ENCODE data around the gene CAPZA2. TPM values are rescaled to one million over a fixed set of nuclear protein-coding genes. Genes with fewer than 3 reads are reported as not detected.
"Not testable (repeated sequence)": the region's sequence is repeated elsewhere in the genome, so short reads cannot be mapped to it uniquely, and the experiment has no call there.

The CAPZA2 gene
- total RNA-seq, 1 donor from 2014 or later, result 147 TPM

- Mint-ChIP-seq H3K27ac (no peak overlapping the region), H3K27me3 (ENCODE audit: low read depth) (peaks cover 20% of the 10 kb centered on the region), H3K36me3 (ENCODE audit: low read depth) (no peaks in the 10 kb centered on the region), H3K4me3 (ENCODE audit: low read depth) (no peak overlapping the region), H3K9me3 (no peaks in the 10 kb centered on the region), H3K4me1 (ENCODE audit: low read depth) (peaks cover 2% of the 10 kb centered on the region)
- intact Hi-C loops (cut with micrococcal nuclease), result no loop called here
- no peak for DNase-seq (ENCODE audit: low spot score)
These were observed 71.1 kb downstream of the CAPZA2 start for GRCh38 chr7:116933465-116933864.

- H3K4me1 Mint-ChIP-seq (ENCODE audit: low read depth), result peaks cover 4% of the 10 kb centered on the region
- no peak overlapping the region for H3K27ac Mint-ChIP-seq
- peaks cover 22% of the 10 kb centered on the region for H3K27me3 Mint-ChIP-seq (ENCODE audit: low read depth)
- no peaks in the 10 kb centered on the region for H3K9me3 Mint-ChIP-seq
- no peak for DNase-seq (ENCODE audit: low spot score)
- intact Hi-C loops (cut with micrococcal nuclease), result no loop called here
- no peaks in the 10 kb centered on the region for H3K36me3 Mint-ChIP-seq (ENCODE audit: low read depth)
- no peak overlapping the region for H3K4me3 Mint-ChIP-seq (ENCODE audit: low read depth)
These were observed 72.2 kb downstream of the CAPZA2 start for GRCh38 chr7:116934580-116934979.

- DNase-seq (ENCODE audit: low spot score); H3K4me1 Mint-ChIP-seq (ENCODE audit: low read depth); intact Hi-C loops (cut with micrococcal nuclease); H3K4me3 Mint-ChIP-seq (ENCODE audit: low read depth); H3K27ac Mint-ChIP-seq; H3K9me3 Mint-ChIP-seq; H3K36me3 Mint-ChIP-seq (ENCODE audit: low read depth): not testable (repeated sequence)
- H3K27me3 Mint-ChIP-seq (ENCODE audit: low read depth), result peaks cover 25% of the 10 kb centered on the region
These were observed 74.5 kb downstream of the CAPZA2 start for GRCh38 chr7:116936844-116937243.

GRCh38 chr7:116938678-116939077 is 76.3 kb downstream of the CAPZA2 start:
- intact Hi-C loops (cut with micrococcal nuclease), result loop anchor here (1.0 kb wide), 1 partner anchor 17 kb away; no protein-coding TSS in a partner anchor
- Mint-ChIP-seq H3K9me3 (no peaks in the 10 kb centered on the region), H3K4me1 (ENCODE audit: low read depth) (peaks cover 3% of the 10 kb centered on the region), H3K27me3 (ENCODE audit: low read depth) (peaks cover 27% of the 10 kb centered on the region), H3K36me3 (ENCODE audit: low read depth) (no peaks in the 10 kb centered on the region), H3K4me3 (ENCODE audit: low read depth) (no peak overlapping the region), H3K27ac (no peak overlapping the region)
- DNase-seq (ENCODE audit: low spot score), result no peak

- H3K4me1 Mint-ChIP-seq (ENCODE audit: low read depth), result peaks cover 3% of the 10 kb centered on the region
- H3K27ac Mint-ChIP-seq, result no peak overlapping the region
- no peak for DNase-seq (ENCODE audit: low spot score)
- H3K4me3 Mint-ChIP-seq (ENCODE audit: low read depth), result no peak overlapping the region
- intact Hi-C loops (cut with micrococcal nuclease), result no loop called here
- peaks cover 29% of the 10 kb centered on the region for H3K27me3 Mint-ChIP-seq (ENCODE audit: low read depth)
- no peaks in the 10 kb centered on the region for H3K36me3 Mint-ChIP-seq (ENCODE audit: low read depth)
- no peaks in the 10 kb centered on the region for H3K9me3 Mint-ChIP-seq
These were observed 78.4 kb downstream of the CAPZA2 start for GRCh38 chr7:116940689-116941370.

GRCh38 chr7:116942504-116942903 is 80.1 kb downstream of the CAPZA2 start:
- peaks cover 31% of the 10 kb centered on the region for H3K27me3 Mint-ChIP-seq (ENCODE audit: low read depth)
- no peak overlapping the region for H3K27ac Mint-ChIP-seq
- no peak for DNase-seq (ENCODE audit: low spot score)
- H3K4me3 Mint-ChIP-seq (ENCODE audit: low read depth), result no peak overlapping the region
- no peaks in the 10 kb centered on the region for H3K36me3 Mint-ChIP-seq (ENCODE audit: low read depth)
- intact Hi-C loops (cut with micrococcal nuclease), result no loop called here
- no peaks in the 10 kb centered on the region for H3K9me3 Mint-ChIP-seq
- H3K4me1 Mint-ChIP-seq (ENCODE audit: low read depth), result peaks cover 3% of the 10 kb centered on the region

- Mint-ChIP-seq H3K4me3 (ENCODE audit: low read depth) (no peak overlapping the region), H3K27me3 (ENCODE audit: low read depth) (peaks cover 30% of the 10 kb centered on the region), H3K4me1 (ENCODE audit: low read depth) (peaks cover 7% of the 10 kb centered on the region), H3K9me3 (no peaks in the 10 kb centered on the region), H3K27ac (no peak overlapping the region), H3K36me3 (ENCODE audit: low read depth) (no peaks in the 10 kb centered on the region)
- intact Hi-C loops (cut with micrococcal nuclease), result no loop called here
- DNase-seq (ENCODE audit: low spot score), result no peak
These were observed 86.5 kb downstream of the CAPZA2 start for GRCh38 chr7:116948934-116949333.

- no peak for DNase-seq (ENCODE audit: low spot score)
- no peaks in the 10 kb centered on the region for H3K9me3 Mint-ChIP-seq
- H3K27ac Mint-ChIP-seq, result peak overlapping the region; percentile 16
These were observed 87.8 kb downstream of the CAPZA2 start for GRCh38 chr7:116949941-116950801.

GRCh38 chr7:116950889-116951351 is 88.5 kb downstream of the CAPZA2 start:
- Mint-ChIP-seq H3K9me3 (no peaks in the 10 kb centered on the region), H3K4me3 (ENCODE audit: low read depth) (no peak overlapping the region), H3K36me3 (ENCODE audit: low read depth) (peaks cover 4% of the 10 kb centered on the region), H3K27ac (no peak overlapping the region), H3K4me1 (ENCODE audit: low read depth) (peaks cover 20% of the 10 kb centered on the region), H3K27me3 (ENCODE audit: low read depth) (peaks cover 21% of the 10 kb centered on the region)
- no peak for DNase-seq (ENCODE audit: low spot score)
- intact Hi-C loops (cut with micrococcal nuclease), result loop anchor here (10.0 kb wide), 1 partner anchor 736 kb away; the partner anchor contains the start of gene TES

More at GRCh38 chr7:116949941-116950801, 87.8 kb downstream of the CAPZA2 start:
- peaks cover 4% of the 10 kb centered on the region for H3K36me3 Mint-ChIP-seq (ENCODE audit: low read depth)
- peaks cover 13% of the 10 kb centered on the region for H3K4me1 Mint-ChIP-seq (ENCODE audit: low read depth)
- peaks cover 26% of the 10 kb centered on the region for H3K27me3 Mint-ChIP-seq (ENCODE audit: low read depth)
- intact Hi-C loops (cut with micrococcal nuclease), result loop anchor here (10.0 kb wide), 1 partner anchor 735 kb away; the partner anchor contains the start of gene TES
- H3K4me3 Mint-ChIP-seq (ENCODE audit: low read depth), result no peak overlapping the region

- Mint-ChIP-seq H3K4me3 (ENCODE audit: low read depth) (no peak overlapping the region), H3K9me3 (no peaks in the 10 kb centered on the region), H3K27ac (no peak overlapping the region), H3K36me3 (ENCODE audit: low read depth) (peaks cover 7% of the 10 kb centered on the region), H3K4me1 (ENCODE audit: low read depth) (peaks cover 28% of the 10 kb centered on the region), H3K27me3 (ENCODE audit: low read depth) (peaks cover 18% of the 10 kb centered on the region)
- DNase-seq (ENCODE audit: low spot score), result no peak
- intact Hi-C loops (cut with micrococcal nuclease), result loop anchor here (10.0 kb wide), 1 partner anchor 737 kb away; the partner anchor contains the start of gene TES
These were observed 89.2 kb downstream of the CAPZA2 start for GRCh38 chr7:116951366-116952292.

GRCh38 chr7:116952635-116953371 is 90.4 kb downstream of the CAPZA2 start:
- Mint-ChIP-seq H3K4me3 (ENCODE audit: low read depth) (peak overlapping the region; percentile 80), H3K4me1 (ENCODE audit: low read depth) (peaks cover 29% of the 10 kb centered on the region), H3K9me3 (no peaks in the 10 kb centered on the region), H3K27ac (peak overlapping the region; percentile 62), H3K36me3 (ENCODE audit: low read depth) (peaks cover 9% of the 10 kb centered on the region), H3K27me3 (ENCODE audit: low read depth) (peaks cover 14% of the 10 kb centered on the region)
- DNase-seq (ENCODE audit: low spot score), result no peak
- intact Hi-C loops (cut with micrococcal nuclease), result loop anchor here (10.0 kb wide), 1 partner anchor 738 kb away; the partner anchor contains the start of gene TES
